H1 (cell line): ENCODE results near the gene OLFML2A.

ENCODE experiments used
- BACH1 ChIP-seq: IDR thresholded peaks from 2 replicates; pipeline ENCODE4 v1.6.1; 2012; ENCODE audit warnings: low read length, improper control_type of control experiment
- BCL11A ChIP-seq, 2 experiments: IDR thresholded peaks; one replicate each; pipeline ENCODE4 v1.6.1; 2011; ENCODE audit warnings: low read depth in 2 of 2, low read length in 2 of 2, mild to moderate bottlenecking in 2 of 2
- CEBPB ChIP-seq: IDR thresholded peaks from 2 replicates; pipeline ENCODE4 v1.6.1; 2012; ENCODE audit warnings: low read depth, low read length
- EGR1 ChIP-seq: IDR thresholded peaks from 2 replicates; pipeline ENCODE4 v1.6.1; 2011; ENCODE audit warnings: low read depth, low read length, borderline replicate concordance
- EP300 ChIP-seq, 2 experiments: IDR thresholded peaks; 1 replicate in 1 of 2; 2 replicates in 1 of 2; pipeline ENCODE4 v1.6.1; 2011 to 2012; ENCODE audit warnings: low read depth in 2 of 2, low read length in 2 of 2, mild to moderate bottlenecking in 2 of 2, borderline replicate concordance in 1 of 2, inconsistent platforms in 1 of 2, moderate library complexity in 1 of 2
- EZH2 ChIP-seq: fragments of 200-600 bp; sonication (generic); IDR thresholded peaks from 2 replicates; pipeline ENCODE4 v1.7.1; 2012; ENCODE audit warnings: low read depth, mild to moderate bottlenecking, moderate library complexity, low read length, inconsistent platforms; ENCODE audit not compliant: severe bottlenecking
- KDM1A ChIP-seq: fragments of 200-600, 300-600 bp; sonication (generic); IDR thresholded peaks from 2 replicates; pipeline ENCODE4 v1.7.1; 2016; ENCODE audit warnings: mild to moderate bottlenecking, low read length, borderline replicate concordance
- PHF8 ChIP-seq: fragments of 200-600 bp; sonication (generic); conservative IDR thresholded peaks from 2 replicates; pipeline ENCODE4 v1.7.1; 2012; ENCODE audit warnings: low read depth, mild to moderate bottlenecking, inconsistent platforms, low read length, moderate library complexity
- POLR2A ChIP-seq, 2 experiments: IDR thresholded peaks; 1 replicate in 1 of 2; 2 replicates in 1 of 2; pipeline ENCODE4 v1.6.1; 2011; ENCODE audit warnings: low read depth in 2 of 2, low read length in 2 of 2, mild to moderate bottlenecking in 2 of 2; ENCODE audit errors: control extremely low read depth in 1 of 2
- TF ChIP-seq, protein P1 (sequence below): IDR thresholded peaks from 2 replicates; pipeline ENCODE4 v1.6.1; 2012; ENCODE audit warnings: inconsistent platforms
- TF ChIP-seq, protein P2 (sequence below), 3 experiments: IDR thresholded peaks; 1 replicate in 2 of 3; 2 replicates in 1 of 3; pipeline versions ENCODE4 v1.5.1 to v1.6.1; 2011; ENCODE audit warnings: low read length in 3 of 3, mild to moderate bottlenecking in 3 of 3, inconsistent platforms in 2 of 3, low read depth in 1 of 3, moderate library complexity in 1 of 3; ENCODE audit not compliant: insufficient read depth in 1 of 3; ENCODE audit errors: control extremely low read depth in 1 of 3

DNA sequence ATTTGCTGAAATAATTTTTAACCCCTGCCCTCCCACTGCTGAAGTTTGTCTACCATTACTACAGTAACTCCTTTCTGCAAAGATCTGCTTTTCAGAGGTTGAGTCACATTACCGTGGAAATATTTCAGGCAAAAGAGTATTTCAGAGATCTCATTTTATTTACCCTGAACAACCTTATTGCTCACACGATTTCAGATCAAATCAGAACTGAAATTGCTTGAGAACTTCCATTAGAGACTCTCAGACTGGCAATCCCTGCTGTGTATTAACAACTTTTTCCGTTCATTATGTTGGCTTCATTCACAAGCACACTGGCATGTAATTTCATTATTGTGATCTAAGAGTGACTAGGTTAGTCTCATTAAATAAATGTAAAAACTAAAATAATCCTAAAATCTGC is 21.9 kb upstream of the OLFML2A start:
- TF ChIP-seq CEBPB (no peak), POLR2A (IDR thresholded peaks at IDR 0.05; ENCODE audit: control extremely low read depth in 1 of 2, low read depth in 2 of 2, low read length in 2 of 2) (no peak), EGR1 (no peak), PHF8 (no peak), BCL11A (IDR thresholded peaks at IDR 0.05; ENCODE audit: low read depth in 2 of 2, low read length in 2 of 2) (no peak), EP300 (IDR thresholded peaks at IDR 0.05; ENCODE audit: borderline replicate concordance in 1 of 2, low read depth in 2 of 2, low read length in 2 of 2) (no peak), BACH1 (no peak), EZH2 (no peak), KDM1A (no peak)
- TF ChIP-seq, protein P1, sequence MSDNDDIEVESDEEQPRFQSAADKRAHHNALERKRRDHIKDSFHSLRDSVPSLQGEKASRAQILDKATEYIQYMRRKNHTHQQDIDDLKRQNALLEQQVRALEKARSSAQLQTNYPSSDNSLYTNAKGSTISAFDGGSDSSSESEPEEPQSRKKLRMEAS, result no peak
- TF ChIP-seq, protein P2, sequence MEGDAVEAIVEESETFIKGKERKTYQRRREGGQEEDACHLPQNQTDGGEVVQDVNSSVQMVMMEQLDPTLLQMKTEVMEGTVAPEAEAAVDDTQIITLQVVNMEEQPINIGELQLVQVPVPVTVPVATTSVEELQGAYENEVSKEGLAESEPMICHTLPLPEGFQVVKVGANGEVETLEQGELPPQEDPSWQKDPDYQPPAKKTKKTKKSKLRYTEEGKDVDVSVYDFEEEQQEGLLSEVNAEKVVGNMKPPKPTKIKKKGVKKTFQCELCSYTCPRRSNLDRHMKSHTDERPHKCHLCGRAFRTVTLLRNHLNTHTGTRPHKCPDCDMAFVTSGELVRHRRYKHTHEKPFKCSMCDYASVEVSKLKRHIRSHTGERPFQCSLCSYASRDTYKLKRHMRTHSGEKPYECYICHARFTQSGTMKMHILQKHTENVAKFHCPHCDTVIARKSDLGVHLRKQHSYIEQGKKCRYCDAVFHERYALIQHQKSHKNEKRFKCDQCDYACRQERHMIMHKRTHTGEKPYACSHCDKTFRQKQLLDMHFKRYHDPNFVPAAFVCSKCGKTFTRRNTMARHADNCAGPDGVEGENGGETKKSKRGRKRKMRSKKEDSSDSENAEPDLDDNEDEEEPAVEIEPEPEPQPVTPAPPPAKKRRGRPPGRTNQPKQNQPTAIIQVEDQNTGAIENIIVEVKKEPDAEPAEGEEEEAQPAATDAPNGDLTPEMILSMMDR (IDR thresholded peaks at IDR 0.05; ENCODE audit: control extremely low read depth in 1 of 3, insufficient read depth in 1 of 3, low read depth in 1 of 3, low read length in 3 of 3), result no peak
